ENCODE results near the gene FAM240B.

The FAM240B gene

DNA sequence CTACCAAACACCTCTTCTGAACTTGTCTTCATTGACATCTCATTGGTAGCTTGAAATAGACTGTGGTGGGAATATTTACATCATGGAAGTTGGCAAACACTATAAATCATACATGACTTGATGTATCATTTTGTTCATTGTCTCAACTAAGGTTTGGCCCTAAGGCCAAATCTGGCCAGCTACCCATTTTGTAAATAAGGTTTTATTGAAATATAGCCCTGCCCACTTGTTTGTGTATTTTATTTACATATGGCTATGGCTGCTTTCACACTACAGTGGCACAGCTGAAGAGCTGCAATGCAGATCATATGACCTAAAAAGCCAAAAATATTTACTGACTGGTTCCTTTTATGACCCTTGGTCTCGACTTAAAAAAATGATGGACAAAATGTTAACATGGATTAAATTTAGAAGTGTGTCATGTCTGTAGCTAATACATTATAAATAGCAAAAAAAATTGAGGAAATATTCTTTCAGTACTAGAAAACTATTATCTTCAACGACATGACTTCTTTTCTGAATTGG, 22.1 kb downstream of the FAM240B start:
- DNase-seq = no peak

DNA sequence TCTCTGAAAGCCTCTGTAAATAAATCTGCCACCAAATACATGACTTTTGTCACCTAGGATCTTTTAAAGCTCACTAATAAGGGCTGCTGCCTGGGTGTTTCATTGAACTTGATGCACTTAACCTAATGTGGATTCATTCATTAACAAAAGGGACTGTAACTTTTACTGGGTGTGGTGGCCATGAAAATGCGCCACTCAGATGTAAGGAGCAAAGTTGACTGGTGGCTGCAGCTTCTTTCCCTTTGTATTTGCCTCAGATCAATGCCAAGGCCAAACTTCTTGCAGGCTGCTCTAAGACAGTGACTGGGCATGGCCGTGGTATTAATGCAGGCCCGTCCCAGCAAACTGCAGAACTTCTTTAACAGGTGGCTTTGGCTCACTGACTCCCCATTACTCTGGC, 22.9 kb downstream of the FAM240B start:
- no peak for DNase-seq

DNA sequence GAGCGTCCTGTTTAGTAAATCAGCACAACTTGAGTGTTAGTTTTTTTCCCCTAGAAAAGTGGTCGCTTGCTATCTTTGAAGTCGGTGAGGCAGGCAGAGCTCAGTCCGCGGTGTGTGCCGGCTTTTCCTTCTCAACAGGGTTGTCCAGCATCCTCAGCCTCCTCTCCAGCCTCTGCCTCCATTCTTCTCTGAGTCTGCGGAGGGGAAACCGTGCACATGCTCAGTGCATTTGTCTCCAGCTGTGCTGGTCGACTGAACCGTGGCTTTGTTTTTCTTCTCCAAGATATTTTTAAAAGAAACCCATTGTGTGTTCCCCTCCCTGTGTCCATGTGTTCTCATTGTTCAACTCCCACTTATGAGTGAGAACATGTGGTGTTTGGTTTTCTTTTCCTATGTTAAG, 25.3 kb downstream of the FAM240B start:
- no peak for DNase-seq

DNA sequence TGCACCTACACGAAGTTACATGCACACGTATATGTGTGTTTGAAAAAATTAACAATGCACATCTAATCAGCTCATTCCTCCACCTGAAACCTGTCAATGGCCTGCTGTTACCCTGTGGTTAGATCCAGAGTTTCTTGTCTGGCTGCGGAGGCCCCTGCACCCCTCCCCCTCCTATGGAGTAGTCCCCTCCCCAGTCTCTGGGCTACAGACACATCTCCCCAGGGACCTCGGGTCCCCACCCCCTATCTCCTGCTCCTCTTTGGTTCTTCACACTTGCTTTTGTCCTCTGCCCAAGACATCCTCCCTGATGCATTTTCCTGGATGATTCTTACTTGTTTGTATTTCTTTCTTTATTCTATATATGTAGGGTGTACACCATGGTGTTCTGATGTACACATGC, 27.2 kb downstream of the FAM240B start:
- no peak for DNase-seq

DNA sequence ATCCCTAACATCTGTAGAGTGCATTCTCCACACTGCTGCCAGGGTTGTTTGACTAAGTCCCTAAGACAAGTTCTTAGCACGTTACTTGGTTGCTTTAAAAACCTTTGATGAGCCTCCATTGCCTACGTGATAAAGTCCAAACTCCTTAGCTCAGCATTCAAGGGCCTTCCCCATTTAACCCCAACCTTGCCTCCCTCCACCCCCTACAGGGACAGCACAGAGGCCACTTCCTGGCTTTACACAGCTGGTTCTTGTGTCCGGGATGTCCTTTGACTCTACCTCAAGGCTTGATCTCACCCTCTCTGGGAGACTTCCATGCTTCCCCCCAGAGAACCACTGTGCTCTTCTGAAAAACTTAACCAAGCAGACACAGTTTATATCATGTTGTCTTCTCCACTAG, 29.4 kb downstream of the FAM240B start:
- no peak for DNase-seq

DNA sequence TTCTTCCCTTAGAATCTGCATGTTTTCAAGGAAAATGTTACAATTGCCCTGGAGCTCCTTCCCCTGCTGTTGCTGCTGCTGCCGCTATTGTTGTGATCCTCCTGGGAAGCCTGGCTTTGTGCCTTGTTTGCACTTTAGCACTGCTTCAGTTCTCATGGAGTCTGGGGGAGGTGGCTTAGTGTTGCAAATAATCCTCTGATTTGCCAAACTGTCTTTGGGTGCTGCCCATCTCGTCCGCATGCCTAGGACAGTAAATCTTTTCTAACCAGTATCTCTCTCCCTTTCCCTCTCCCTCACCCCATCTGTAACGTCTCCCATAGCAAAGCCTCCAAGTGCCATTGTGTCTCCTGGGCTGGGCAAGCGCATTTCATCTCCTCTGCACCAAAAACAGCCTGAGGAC, 30.3 kb downstream of the FAM240B start:
- DNase-seq = no peak

DNA sequence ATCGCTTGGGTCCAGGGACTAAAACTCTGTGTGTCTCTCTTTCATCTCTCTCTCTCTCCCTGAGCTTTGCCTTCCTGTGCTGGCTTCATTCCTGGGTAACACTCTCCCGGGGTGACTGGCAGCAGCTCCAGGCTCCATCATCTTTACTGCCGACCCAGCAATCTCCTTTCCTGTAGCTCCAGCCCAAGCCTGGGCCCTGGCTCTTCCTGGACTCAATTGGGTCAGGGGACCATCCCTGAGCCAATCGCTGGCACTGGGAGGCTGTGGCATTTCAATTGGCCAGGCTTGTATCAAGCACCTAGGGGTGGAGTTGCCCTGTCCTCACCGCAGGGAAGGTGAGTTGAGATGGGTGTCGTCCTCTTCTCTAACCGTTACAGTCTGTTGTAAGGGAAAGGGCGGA, 31.9 kb downstream of the FAM240B start:
- no peak for DNase-seq

DNA sequence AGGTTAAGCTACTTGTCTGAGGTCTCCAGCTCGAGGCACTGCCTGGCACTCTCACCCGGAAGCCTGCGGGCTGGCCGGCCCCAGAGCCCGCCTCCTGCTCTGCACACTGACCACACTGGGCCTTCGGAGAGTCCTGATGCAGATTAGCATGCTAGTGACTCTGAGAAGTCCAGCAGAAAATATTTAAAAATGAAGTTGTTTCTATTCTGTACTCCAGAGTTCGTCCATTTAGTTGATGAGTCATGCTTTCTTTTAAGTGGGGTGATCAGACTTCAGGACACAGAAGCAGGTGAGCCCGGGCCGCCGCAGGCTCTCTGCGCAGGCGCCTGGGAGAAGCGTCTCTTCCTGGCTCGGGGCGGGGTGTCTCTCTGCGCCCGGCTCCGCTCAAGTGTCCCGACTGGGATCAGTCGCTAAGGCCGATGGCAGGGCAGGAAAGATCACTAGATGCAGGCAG, 32.5 kb downstream of the FAM240B start:
- peak; percentile 22 for DNase-seq

DNA sequence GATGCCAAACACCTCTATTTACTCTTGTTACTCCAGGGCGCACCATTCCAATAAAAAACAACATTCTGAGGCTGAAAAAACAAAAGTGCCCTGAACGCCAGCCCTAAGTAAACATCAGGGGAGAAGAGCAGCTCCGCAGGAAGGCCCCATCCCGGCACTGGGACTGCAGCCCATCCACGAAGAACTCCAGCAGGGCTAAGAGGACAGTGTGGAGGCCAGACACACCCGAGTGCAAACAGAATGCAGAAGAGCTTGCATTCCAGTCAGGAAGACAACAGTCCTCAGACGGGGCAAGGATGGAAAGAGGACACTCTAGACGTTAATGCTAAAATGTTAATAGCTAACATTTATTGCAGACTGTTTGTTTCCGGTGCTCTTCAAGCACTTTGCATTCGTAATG, 33.0 kb downstream of the FAM240B start:
- DNase-seq = no peak

DNA sequence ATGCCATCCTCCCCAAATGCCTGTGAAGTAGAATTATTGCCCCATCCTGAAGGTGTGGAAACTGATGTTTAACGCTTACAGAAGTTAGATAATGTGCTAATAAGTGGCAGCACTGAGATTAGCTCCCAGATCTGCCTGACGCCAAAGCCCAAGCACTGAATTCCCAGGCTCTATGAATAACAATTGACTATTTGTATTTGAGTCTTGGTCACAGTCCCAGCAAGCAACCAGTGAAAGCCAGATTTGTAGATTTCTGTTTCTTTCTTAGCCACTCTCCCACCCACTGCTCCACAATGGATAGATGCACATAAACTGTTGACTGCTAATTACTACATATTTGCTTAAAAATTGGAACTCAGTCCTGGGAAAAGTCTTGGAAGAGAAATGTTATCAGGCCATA, 34.4 kb downstream of the FAM240B start:
- DNase-seq = no peak

DNA sequence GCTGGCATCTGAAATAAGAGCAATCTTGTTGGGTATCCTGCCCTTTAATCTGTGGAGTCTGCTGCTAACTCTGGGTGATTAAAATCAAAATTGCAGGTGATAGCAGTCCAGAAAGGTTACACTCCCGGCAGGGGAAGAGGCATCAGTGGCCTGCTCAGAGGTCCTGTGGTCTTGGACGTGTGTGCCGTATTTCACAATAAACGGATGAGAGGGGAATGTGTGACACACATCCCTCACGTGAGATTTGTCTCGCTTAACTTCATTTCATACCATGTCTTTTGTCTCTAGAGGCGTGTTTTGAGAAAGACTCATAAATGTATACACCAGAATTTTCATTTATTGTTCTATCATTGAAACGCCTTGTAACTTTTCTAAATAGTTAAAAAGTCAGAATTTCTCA, 36.6 kb downstream of the FAM240B start:
- no peak for DNase-seq

DNA sequence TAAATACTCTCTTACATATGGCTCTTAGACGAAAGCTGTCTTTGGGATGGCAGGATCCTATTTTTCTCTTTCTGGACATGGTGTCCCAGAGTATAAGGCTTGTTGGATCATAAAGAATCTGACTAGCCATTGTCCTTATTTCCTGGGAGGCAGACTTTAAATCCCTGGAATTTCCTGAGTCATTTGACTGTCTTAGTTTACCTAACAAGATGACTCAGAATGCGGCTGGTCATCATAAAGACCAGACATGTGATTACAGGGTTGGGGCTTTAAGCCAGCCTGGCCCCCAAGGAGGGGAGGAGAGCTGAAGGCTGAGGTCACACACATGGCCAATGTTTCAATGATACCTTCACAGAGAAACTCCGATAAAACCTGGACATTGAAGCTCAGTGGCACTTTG, 37.2 kb downstream of the FAM240B start:
- no peak for DNase-seq

DNA sequence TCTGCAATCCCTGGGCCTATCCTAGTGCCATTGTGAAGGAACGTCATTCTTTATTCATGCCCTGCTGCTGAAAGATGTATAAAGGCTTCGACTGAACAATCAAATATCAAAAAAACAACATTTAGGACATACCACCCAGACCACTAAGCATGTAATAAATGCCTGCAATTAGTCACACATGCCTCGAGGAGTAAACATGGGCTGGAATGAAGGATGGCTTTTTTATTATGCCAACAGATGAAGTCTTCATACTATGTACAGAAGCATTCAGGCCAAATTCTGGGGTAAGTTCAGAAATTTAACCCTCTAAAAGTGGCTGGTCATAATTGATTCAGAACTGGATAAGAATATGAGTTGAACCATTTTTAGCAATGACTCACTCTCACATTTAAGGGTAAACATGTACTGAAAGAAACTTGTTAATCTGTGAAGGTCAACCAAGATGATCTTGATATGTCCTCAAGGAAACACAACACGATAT, 38.1 kb downstream of the FAM240B start:
- DNase-seq = no peak

DNA sequence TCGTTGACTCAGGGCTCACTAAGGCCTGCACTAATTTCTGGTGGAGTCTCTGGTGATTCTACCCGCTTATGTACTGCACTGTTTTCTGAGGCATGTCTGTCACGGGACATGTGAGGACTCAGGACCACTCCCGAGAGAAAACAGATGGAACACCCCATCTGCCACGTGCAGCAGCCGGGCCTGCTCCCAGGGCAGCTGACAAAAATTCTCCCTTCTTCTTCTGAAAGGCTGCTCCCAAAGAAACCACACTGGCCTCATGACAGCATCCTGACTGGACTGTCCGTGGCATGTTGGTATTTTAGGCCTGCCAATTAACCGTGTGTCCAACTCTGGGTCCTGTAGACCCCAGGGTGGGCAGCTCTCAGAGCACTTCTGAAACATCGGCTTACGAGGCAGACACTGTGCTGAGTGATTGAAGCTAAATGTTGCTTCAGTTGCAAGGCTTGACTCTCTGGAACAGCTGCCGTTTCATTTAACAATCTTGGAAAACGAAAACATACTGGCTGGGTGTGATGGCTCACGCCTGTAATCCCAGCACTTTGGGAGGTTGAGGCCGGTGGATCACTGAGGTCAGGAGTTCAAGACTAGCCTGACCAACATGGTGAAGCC, 39.0 kb downstream of the FAM240B start:
- DNase-seq = no peak

DNA sequence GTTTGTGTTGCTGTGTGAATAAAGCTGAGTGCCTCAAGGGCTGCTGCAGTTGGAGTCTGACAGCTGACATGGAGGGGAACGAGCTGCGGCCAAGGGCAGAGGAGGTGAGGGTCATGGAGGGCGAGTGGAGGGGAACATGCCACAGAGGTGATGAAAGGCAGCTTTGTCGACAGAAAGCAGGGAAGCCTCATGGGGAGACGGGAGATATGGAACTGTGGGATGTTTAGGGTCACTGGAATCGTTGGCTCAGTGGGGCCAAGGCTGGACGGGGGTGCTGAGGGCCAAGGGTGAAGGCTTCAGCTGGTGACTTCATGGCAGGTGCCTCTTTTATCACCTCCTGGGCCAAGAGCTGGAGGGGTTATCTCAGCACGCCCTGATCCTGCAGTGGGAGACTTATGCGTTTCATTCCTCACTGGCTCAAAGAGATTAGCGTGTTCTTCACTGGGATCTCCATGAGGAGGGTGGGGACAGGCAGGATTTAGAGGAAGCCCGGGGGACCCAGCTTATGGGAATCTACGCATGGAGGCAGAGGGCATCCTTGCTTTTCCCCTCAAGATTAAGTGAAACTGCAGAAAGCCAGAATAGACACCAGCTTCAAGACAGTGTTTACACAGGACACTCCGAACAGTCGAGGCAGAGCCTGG, 42.2 kb downstream of the FAM240B start:
- DNase-seq = no peak

DNA sequence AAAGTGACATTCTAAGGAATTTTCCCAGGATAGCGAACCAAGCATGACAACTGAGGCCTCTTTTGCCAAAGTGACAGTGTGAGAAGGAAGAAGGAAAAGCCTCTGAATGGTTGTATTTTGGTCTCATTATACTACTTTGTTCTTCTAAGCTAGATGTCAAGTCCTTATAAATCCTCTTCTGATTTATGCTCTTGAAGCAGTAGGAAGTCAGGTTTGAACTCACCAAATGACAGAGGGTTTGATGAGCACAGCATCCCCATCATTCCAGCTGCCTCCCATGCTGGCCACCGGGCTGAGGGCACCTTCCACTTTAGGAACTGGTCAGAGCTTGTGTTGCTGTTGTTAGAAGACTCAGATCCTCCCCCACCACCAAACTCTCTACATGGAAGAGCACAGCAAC, 44.1 kb downstream of the FAM240B start:
- no peak for DNase-seq

DNA sequence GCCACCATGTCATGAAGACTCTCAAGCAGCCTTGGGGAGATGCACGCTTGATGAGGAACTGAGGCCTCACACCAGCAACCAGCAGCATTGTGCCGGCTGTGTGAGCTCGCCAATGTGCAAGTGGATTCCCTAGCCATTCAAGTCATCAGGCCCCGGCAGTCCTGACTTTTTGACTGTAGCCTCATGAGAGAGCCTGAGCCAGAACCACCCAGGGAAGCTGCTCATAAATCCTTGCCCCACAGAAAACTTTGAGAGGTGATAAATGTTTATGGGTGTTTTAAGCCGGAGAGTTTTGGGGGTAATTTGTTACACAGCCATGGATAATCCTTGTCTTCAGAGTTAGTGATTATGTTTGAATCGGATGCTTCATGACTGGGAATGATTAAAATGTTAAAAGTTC, 44.7 kb downstream of the FAM240B start:
- DNase-seq = no peak

DNA sequence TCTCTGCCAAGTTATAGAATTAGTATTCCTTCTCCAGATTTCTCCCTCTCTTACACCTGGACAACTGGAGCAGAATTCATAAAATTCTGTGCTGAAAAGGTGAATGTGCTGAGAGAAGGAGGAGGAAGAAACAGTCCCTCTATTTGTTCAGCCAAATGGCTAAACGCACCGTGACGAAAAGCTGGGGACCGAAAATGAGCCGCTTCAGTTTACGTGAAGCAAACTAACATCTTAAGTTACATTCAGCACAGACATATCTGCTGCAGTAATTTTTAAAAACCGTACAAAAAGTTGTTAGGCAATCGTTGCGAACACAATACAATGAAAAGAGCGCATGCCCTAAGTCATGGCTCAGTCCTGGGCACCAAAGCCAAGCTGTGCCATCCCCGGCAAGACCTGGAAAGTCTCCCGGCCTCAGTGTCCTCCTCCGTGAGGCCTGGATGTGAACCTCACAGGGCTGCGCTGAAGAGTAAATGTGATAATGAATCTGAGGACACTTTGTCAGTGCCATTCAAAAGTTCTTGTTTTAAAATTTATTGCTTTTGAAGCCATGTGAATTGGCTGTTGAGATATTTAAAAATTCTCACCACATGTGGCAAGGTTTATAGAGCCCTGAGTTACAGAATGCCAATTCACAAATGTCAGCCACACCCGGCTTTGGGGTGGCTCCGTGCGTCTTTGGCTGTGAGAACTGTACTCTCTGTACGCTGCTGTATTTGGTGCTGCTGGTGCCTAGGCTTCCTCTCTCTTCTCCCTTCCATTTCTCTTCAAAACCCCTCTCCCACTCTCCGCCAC, 46.3 kb downstream of the FAM240B start:
- DNase-seq = no peak

DNA sequence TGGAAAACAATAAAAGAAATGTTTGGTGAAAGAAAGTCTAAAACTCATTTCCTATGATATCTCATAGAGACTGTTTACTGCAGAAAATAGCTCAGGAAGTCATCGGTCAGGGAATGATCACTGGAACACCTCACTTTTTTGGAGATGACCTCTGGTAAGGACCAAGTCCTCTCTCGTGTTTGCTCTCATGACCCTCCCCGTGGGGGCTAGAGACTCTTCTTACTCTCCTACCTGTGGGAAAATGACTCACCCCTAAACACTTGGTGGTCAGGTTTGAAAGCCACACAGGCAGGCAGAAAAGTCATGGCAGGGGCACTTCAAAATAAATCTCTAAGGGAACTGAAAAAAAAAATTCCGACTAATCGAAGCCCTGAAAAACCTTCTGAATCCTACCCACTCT, 48.2 kb downstream of the FAM240B start:
- DNase-seq = no peak

DNA sequence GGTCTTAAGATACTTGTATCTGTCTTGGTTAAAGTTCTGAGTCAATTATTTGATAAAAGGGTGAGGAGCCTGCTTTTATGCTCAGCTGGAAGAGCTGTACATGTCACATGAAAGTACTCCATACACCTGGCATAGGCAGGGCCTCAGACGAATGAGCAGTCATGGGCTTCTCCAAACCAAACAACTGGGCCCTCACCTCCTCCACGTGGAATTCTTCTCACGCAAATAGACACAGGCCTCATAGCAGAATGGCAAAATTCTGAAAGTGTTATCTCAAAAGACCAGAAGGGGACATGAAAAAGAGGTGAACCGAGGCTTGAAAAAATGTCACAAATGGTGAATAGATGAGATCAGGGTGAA, 48.6 kb downstream of the FAM240B start:
- no peak for DNase-seq

DNA sequence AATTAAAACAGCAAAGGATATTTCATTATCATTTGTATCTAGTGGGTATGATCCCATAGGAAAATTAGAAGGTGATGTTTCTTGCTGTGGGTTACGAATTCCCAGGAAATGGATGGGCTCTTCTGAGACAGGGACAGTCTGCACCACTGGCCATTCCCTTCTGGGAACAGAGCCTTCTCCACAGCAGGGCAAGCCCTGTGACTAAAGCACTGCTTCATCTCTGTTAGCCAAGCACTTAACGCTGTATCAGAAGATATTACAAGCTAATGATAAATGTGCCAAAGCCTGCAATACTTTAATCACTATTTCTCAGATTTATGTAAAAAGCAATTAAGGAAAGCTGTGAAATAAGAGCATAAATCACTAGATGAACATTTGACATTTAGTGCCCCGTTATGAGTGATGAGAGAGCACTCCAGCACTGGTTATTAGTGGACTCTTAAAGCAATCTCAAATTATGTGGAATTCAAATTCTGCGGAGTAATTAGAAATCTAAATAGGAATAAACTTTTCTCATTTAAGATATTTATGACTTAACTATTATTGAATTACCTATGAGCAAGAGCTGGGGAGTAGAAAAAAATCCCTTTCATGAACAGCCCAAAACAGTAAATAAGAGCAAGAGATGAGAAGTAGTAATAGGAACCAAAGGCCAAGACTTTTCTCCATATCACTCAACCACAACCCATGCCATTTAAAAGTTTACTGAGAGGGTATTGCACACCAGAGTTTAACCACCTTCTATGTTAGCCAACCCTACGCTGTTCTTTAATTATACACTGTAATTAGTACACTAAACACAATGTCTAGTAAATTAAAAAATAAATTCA, 49.2 kb downstream of the FAM240B start:
- no peak for DNase-seq

DNA sequence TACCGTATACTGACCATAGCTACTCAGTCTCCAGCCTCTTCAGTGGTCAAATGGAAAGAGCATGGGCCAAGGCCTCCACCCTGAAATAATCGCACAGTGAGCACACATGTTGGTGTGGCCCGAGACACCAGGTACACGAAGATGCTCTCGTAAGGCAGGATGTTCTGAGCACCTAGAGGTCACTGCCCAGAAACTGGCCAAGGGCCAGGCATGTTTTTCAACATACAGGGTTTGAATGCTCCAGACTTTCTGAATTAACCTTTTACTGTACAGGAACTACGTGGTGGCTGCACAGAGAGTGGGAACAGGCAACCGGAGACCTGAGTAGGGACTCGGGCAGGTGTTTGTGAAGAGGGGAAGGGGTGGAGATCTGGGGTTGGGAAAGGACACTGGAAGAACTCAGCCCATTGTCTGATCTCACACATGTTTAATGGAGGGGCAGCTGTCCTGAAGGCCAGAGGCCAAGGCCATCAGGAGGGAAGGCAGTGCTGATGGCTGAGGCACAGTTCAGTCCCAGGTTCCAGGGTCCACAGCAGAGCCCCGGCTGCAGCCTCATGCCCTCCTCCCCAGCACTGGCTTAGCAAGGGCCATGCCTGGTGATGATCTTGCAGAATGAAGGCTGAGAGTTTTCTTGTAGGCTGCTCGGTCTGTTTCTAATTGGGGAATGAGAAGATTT, 51.0 kb downstream of the FAM240B start:
- no peak for DNase-seq
